Calu3 (cell line): ENCODE measurements around the gene KAZN. TPM values are rescaled to one million over a fixed set of nuclear protein-coding genes. Genes with fewer than 3 reads are reported as not detected.

Experiments used
- BruUV-seq: library from RNA; stranded (reverse); fragments of 400-500 nt; replicated peaks from 2 replicates; lab custom pipeline; 2021; lab: Mats Ljungman, UMichigan
- CTCF ChIA-PET: fragments of 300-600 bp; sonication (Branson Sonifier 250); formaldehyde crosslinking; loops from one replicate; lab custom pipeline; 2022; ENCODE audit warnings: antibody characterized with exemption; lab: Charles Lee
- DNase-seq: peaks from one replicate; pipeline ENCODE4 v3.0.0; 2022
- H3K27ac Mint-ChIP-seq: one replicate; pipeline ENCODE4 v1.8.0; 2022; ENCODE audit warnings: mixed read lengths; ENCODE audit not compliant: unreplicated experiment
- H3K27me3 Mint-ChIP-seq: one replicate; pipeline ENCODE4 v1.8.0; 2022; ENCODE audit warnings: mixed read lengths; ENCODE audit not compliant: unreplicated experiment
- H3K36me3 Mint-ChIP-seq: one replicate; pipeline ENCODE4 v1.8.0; 2022; ENCODE audit warnings: mild to moderate bottlenecking, moderate library complexity, mixed read lengths; ENCODE audit not compliant: insufficient read depth, unreplicated experiment
- H3K4me1 Mint-ChIP-seq: one replicate; pipeline ENCODE4 v1.8.0; 2022; ENCODE audit warnings: mild to moderate bottlenecking, low read depth, mixed read lengths; ENCODE audit not compliant: unreplicated experiment
- H3K4me3 Mint-ChIP-seq: one replicate; pipeline ENCODE4 v1.8.0; 2022; ENCODE audit warnings: mild to moderate bottlenecking, low read depth, moderate library complexity, mixed read lengths; ENCODE audit not compliant: unreplicated experiment
- H3K9me3 Mint-ChIP-seq: one replicate; pipeline ENCODE4 v1.8.0; 2022; ENCODE audit warnings: low read depth, mixed read lengths; ENCODE audit not compliant: unreplicated experiment
- intact Hi-C: fragments of 100-400 bp; cut with micrococcal nuclease; formaldehyde crosslinking; loops from one replicate; pipeline ENCODE4 v1.10.0; 2022; ENCODE audit not compliant: unreplicated experiment
- total RNA-seq: library from RNA; stranded (reverse); gene quantifications from 2 replicates; pipeline ENCODE4 v1.2.3, GENCODE V29; 2022
- TF ChIP-seq, protein P1 (sequence below): fragments of 200-600 bp; IDR thresholded peaks from one replicate; pipeline ENCODE4 v1.8.0; 2022; ENCODE audit warnings: antibody characterized with exemption; ENCODE audit not compliant: unreplicated experiment

KAZN gene
- total RNA-seq, 1 experiment from 2014 or later: 3.6 TPM

DNA sequence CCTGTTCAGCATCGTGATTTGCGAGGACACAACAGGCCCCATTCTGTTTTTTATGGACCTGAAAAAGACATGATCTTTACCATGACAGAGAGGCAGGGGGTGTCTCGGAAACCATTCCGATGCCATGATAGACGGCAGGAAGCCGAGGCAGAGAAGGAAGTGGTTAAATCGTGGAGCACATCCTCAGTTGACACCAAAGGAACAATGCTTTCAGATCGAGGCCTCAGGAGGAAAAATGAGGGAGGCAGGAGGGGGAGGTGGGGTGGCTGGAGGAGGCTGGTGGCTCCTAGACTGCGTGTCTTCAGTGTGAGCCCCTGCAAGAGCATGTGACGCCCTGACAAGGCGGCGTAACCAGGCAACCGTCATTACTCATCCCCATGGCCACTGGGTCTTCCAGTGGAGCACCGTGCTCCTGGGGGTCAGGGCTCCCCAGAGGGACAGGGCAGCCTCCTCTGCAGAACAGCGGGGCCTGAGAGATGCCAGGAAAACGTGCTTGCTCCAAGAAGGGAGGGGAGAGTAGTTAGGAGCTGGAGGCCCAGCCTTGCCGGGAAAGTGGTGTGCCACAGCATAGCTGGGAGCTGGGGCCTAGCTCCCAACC, 382.2 kb downstream of the KAZN start:
- BruUV-seq: no TSS peak
- Mint-ChIP-seq H3K27ac (no peak overlapping the region), H3K4me3 (no peak overlapping the region), H3K4me1 (no peaks in the 10 kb centered on the region), H3K9me3 (no peaks in the 10 kb centered on the region), H3K27me3 (no peaks in the 10 kb centered on the region), H3K36me3 (no peaks in the 10 kb centered on the region)
- CTCF ChIA-PET: no interaction called here
- intact Hi-C loops: no loop called here
- TF ChIP-seq, protein P1, sequence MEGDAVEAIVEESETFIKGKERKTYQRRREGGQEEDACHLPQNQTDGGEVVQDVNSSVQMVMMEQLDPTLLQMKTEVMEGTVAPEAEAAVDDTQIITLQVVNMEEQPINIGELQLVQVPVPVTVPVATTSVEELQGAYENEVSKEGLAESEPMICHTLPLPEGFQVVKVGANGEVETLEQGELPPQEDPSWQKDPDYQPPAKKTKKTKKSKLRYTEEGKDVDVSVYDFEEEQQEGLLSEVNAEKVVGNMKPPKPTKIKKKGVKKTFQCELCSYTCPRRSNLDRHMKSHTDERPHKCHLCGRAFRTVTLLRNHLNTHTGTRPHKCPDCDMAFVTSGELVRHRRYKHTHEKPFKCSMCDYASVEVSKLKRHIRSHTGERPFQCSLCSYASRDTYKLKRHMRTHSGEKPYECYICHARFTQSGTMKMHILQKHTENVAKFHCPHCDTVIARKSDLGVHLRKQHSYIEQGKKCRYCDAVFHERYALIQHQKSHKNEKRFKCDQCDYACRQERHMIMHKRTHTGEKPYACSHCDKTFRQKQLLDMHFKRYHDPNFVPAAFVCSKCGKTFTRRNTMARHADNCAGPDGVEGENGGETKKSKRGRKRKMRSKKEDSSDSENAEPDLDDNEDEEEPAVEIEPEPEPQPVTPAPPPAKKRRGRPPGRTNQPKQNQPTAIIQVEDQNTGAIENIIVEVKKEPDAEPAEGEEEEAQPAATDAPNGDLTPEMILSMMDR: no peak
- DNase-seq: no peak

DNA sequence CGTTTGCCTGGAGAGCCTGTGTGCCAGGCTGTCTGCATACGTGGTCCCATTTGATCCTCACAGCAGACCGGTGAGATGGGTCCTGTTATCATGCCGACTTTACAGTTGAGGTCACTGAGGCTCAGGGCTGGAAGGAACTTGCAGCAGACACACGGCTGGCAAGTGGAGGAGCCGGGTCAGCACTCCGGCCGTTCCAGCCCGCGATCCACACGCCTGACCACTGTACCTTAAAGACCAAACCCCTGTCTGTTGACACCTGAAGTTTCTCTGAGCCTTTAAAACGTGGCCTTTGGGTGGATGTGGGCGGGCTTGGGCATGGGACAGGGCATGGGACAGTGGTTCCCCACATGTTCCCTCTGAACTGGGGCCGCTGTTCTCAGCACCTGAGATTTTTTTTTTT, 383.5 kb downstream of the KAZN start:
- Mint-ChIP-seq H3K27ac (no peak overlapping the region), H3K36me3 (no peaks in the 10 kb centered on the region), H3K27me3 (no peaks in the 10 kb centered on the region), H3K9me3 (no peaks in the 10 kb centered on the region), H3K4me3 (no peak overlapping the region), H3K4me1 (no peaks in the 10 kb centered on the region)
- TF ChIP-seq, protein P1: no peak
- BruUV-seq: no TSS peak
- no peak for DNase-seq
- CTCF ChIA-PET: interaction anchor here (0.7 kb wide), 1 partner anchor 20 kb away, joined by 5 read pairs; no protein-coding TSS in a partner anchor
- intact Hi-C loops: no loop called here

DNA sequence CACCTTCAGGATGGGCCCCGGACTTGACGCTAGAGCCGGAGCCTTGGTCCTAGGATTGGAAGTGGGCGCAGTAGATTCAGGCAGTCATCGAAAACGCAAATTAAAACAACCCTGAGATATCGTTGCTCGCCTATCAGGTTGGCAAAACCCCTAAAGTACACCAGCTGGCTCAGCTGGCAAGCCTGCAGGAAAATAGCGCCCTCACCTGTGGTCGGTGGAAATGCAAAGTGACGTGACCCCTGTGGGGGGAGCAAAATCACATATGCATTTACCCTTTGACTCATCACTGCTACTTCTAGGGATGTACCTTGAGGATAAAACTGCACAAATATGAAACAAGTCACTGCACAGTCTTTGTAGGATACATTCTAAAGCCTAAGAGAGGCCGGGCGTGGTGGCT, 384.8 kb downstream of the KAZN start:
- intact Hi-C loops: no loop called here
- Mint-ChIP-seq H3K36me3 (no peaks in the 10 kb centered on the region), H3K27me3 (no peaks in the 10 kb centered on the region), H3K4me1 (no peaks in the 10 kb centered on the region), H3K27ac (no peak overlapping the region), H3K9me3 (no peaks in the 10 kb centered on the region), H3K4me3 (no peak overlapping the region)
- no peak for DNase-seq
- TF ChIP-seq, protein P1: no peak
- BruUV-seq: no TSS peak
- CTCF ChIA-PET: no interaction called here

DNA sequence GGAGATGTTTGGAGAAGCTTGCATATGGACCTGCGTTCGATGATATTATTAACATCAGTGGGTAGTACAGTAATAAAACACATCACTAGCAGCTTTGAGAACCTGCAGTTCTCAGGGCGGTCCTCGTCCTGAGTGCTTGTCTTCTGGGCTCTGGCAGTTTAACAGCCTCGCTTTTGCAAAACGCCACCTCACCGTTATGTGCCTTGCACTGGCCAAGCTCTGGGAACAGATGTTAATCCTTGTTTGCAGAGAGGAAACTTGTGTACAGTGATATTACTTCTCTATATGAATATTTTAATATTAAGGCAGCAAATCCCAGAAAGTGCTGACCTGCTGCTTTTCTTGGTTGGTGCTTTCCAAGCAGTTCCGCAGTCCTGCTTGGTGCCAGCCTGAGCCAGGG, 387.7 kb downstream of the KAZN start:
- intact Hi-C loops: no loop called here
- Mint-ChIP-seq H3K4me3 (no peak overlapping the region), H3K27me3 (no peaks in the 10 kb centered on the region), H3K4me1 (no peaks in the 10 kb centered on the region), H3K27ac (no peak overlapping the region), H3K36me3 (no peaks in the 10 kb centered on the region), H3K9me3 (no peaks in the 10 kb centered on the region)
- CTCF ChIA-PET: no interaction called here
- TF ChIP-seq, protein P1: no peak
- DNase-seq: no peak
- no TSS peak for BruUV-seq
